ENCODE measurements around the gene HSPA12A. TPM values are rescaled to one million over a fixed set of nuclear protein-coding genes. Genes with fewer than 3 reads are reported as not detected.

The HSPA12A gene
- total RNA-seq, 4 donors from 2014 or later: 20.2 to 55.1 (median 32.5) TPM

DNA sequence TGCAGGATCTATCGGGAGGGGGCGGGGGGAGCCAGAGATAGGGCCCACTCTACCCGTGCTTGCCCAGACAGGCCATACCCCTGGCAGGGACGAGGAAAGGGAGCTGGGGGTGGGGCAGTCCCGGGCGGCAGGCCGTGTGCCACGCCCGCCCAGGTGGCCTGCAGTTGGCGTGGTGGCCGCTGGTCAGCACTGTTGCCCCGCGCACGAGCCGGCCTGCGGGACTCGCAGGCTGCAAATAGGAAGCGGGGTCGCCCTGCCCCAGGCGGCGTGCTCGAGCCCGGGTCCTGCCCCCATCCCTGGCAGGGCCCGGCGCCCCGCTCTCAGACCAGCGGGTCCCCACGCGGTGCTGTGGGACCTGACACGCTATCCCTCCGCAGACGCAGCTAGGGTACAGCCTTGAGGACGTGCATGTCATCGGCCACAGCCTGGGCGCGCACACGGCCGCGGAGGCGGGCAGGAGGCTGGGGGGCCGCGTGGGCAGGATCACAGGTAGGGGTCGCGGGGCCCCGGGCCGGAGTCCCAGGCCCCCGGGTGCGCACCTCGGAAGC is 114.9 kb downstream of the HSPA12A start:
- ATAC-seq (ENCODE audit: low FRiP score) (peak; percentile 65), DNase-seq (ENCODE audit: low spot score) (no peak)
- TF ChIP-seq, protein P1, sequence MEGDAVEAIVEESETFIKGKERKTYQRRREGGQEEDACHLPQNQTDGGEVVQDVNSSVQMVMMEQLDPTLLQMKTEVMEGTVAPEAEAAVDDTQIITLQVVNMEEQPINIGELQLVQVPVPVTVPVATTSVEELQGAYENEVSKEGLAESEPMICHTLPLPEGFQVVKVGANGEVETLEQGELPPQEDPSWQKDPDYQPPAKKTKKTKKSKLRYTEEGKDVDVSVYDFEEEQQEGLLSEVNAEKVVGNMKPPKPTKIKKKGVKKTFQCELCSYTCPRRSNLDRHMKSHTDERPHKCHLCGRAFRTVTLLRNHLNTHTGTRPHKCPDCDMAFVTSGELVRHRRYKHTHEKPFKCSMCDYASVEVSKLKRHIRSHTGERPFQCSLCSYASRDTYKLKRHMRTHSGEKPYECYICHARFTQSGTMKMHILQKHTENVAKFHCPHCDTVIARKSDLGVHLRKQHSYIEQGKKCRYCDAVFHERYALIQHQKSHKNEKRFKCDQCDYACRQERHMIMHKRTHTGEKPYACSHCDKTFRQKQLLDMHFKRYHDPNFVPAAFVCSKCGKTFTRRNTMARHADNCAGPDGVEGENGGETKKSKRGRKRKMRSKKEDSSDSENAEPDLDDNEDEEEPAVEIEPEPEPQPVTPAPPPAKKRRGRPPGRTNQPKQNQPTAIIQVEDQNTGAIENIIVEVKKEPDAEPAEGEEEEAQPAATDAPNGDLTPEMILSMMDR (IDR thresholded peaks at IDR 0.05): no peak

GRCh38 chr10:116626815-116627214 is 115.6 kb downstream of the HSPA12A start:
- TF ChIP-seq, protein P1 (IDR thresholded peaks at IDR 0.05): no peak
- ATAC-seq (ENCODE audit: low FRiP score) (no peak), DNase-seq (ENCODE audit: low spot score) (no peak)

DNA sequence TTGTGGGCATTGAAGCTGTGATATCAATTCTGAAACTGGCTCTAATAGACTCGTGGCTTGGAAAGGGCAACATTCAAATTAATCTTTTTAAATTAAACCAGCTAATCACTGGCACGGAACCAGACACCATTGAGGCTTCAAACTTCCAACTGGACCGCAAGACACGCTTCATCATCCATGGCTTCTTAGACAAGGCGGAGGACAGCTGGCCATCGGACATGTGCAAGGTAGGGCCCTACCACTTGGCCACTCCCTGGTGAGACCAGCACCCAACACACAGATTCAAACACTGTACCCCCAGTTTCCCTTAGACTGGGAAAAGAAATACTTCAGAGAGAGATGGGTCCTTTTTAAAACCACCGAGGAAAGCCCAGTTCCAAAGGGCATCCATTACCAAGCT is 116.5 kb downstream of the HSPA12A start:
- no peak for ATAC-seq (ENCODE audit: low FRiP score)
- TF ChIP-seq, protein P1 (IDR thresholded peaks at IDR 0.05): no peak
- DNase-seq (ENCODE audit: low spot score): no peak

GRCh38 chr10:116621934-116622655 is 120.3 kb downstream of the HSPA12A start:
- no peak for ATAC-seq (ENCODE audit: low FRiP score)
- DNase-seq (ENCODE audit: low spot score): no peak
- TF ChIP-seq, protein P1 (IDR thresholded peaks at IDR 0.05): no peak

- TF ChIP-seq, protein P1 (IDR thresholded peaks at IDR 0.05): no peak
- ATAC-seq (ENCODE audit: low FRiP score): no peak
- DNase-seq (ENCODE audit: low spot score): no peak
Observed at GRCh38 chr10:116621476-116621875, 120.9 kb downstream of the HSPA12A start.

Other genes with a start within 250 kb of the HSPA12A start
- gene PNLIP, start 196.6 kb downstream of the HSPA12A start, total RNA-seq: 1 to 10 TPM in 1 of 4 donors, not detected in 3; 1.1 TPM
- gene PNLIPRP1, start 151.6 kb downstream of the HSPA12A start, total RNA-seq: not detected
- not detected for gene PNLIPRP2, start 121.6 kb downstream of the HSPA12A start, total RNA-seq
- gene ENO4, start 106.9 kb upstream of the HSPA12A start, total RNA-seq: 1 to 10 TPM in 1 of 4 donors, under 1 TPM in 1, not detected in 2; 0.46 to 4.3 TPM